ENCODE data around the gene FBN2. TPM values are rescaled to one million over a fixed set of nuclear protein-coding genes. Genes with fewer than 3 reads are reported as not detected.

Gene FBN2
- total and polyA plus RNA-seq, 12 donors: 2.2 to 237 (median 21.6) TPM

DNA sequence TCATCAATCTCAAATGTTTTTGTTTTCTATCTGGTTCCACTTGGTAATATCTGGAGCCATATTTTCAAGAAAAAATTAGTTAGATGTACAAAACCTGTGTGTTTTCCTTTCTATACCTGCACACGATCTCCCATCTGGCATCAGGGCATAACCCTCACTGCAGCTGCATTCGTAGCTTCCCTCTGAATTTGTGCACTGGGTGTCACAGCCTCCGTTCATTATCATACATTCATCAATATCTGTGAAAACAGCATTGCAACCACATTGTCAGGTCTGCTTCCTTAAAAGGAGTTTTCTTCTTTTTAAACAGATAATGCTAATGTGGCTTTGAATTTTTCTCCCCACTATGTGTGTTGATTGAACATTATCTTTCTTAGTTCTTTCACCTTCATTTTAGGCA lies 202.7 kb downstream of the FBN2 start:
- DNase-seq: no peak
- Histone ChIP-seq H3K27me3 (no peaks in the 10 kb centered on the region), H3K27ac (no peak overlapping the region), H3K4me3 (no peak overlapping the region), H3K4me1 (replicated peaks in 1 of 2) (no peaks in the 10 kb centered on the region), H3K36me3 (replicated peaks in 1 of 2) (peaks cover 0 to 25% of the 10 kb centered on the region in 2 donors), H3K9me3 (replicated peaks in 1 of 3) (no peaks in the 10 kb centered on the region)
- intact Hi-C loops (cut with DNase I): no loop called here
- no peak for TF ChIP-seq POLR2A (IDR thresholded peaks at IDR 0.05)
- TF ChIP-seq, protein P1, sequence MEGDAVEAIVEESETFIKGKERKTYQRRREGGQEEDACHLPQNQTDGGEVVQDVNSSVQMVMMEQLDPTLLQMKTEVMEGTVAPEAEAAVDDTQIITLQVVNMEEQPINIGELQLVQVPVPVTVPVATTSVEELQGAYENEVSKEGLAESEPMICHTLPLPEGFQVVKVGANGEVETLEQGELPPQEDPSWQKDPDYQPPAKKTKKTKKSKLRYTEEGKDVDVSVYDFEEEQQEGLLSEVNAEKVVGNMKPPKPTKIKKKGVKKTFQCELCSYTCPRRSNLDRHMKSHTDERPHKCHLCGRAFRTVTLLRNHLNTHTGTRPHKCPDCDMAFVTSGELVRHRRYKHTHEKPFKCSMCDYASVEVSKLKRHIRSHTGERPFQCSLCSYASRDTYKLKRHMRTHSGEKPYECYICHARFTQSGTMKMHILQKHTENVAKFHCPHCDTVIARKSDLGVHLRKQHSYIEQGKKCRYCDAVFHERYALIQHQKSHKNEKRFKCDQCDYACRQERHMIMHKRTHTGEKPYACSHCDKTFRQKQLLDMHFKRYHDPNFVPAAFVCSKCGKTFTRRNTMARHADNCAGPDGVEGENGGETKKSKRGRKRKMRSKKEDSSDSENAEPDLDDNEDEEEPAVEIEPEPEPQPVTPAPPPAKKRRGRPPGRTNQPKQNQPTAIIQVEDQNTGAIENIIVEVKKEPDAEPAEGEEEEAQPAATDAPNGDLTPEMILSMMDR (IDR thresholded peaks at IDR 0.05): no peak
- WGBS, 4 donors: 87 to 97% (median 92%) methylated on average over 3 of the region's 3 CpGs

DNA sequence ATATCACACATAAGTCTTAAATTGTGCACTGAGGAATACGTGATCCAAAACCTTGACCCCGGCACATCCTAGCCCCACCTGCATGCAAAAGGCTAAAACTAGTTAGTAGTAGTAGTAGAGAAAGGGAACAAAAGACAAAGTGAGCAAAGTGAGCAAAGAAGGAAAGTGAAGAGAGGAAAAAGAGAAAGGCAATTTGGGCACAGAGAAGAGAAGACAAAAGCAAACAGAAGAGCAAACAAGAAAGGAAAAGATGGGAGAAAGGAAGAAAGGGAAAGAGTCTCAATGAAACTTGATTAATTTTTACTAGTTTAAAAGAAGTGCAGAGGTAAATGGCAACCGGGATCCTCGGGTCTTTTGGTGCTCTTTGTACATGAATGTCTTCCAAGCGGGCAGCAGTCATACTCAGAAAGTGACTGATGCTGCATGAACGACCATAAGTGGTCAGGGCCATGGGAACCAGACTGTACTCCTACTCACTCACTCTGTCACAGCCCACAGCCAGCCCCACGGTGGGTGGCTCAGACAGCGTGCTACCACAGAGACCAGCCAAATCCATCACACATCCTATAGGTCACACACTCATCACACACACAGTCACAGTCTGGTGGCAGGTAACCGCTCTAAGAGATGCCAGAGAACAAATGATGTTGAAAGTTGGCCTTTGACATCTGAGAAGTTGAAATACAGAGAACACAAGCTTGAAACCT lies 203.9 kb downstream of the FBN2 start:
- Histone ChIP-seq H3K36me3 (replicated peaks in 1 of 2) (peaks cover 0 to 25% of the 10 kb centered on the region in 2 donors), H3K4me1 (replicated peaks in 1 of 2) (no peaks in the 10 kb centered on the region), H3K27me3 (no peaks in the 10 kb centered on the region), H3K9me3 (replicated peaks in 1 of 3) (no peaks in the 10 kb centered on the region), H3K27ac (no peak overlapping the region), H3K4me3 (no peak overlapping the region)
- no peak for DNase-seq
- WGBS, 4 donors: 87 to 92% (median 90%) methylated on average over 9 of the region's 9 CpGs
- TF ChIP-seq, protein P1 (IDR thresholded peaks at IDR 0.05): no peak
- no peak for TF ChIP-seq POLR2A (IDR thresholded peaks at IDR 0.05)
- intact Hi-C loops (cut with DNase I): no loop called here

DNA sequence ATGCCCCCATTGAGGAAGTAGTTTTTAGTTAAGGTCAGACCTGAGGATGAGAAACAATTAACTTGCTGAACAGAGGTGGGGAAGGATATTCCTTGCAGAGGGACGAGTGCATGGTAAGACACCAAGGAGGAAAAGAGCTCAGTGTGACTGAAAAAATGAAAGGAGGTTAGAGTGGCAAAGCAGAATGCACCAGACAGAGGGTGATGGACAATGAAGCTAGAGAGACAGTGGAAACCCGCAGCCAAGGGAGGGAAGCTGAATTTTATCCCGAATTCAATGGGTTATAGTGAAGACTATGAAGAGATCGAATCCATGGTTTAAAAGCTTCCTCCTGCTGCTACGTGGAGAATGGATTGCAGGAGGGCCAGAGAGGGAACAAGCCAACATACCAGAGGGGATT lies 206.8 kb downstream of the FBN2 start:
- intact Hi-C loops (cut with DNase I): no loop called here

DNA sequence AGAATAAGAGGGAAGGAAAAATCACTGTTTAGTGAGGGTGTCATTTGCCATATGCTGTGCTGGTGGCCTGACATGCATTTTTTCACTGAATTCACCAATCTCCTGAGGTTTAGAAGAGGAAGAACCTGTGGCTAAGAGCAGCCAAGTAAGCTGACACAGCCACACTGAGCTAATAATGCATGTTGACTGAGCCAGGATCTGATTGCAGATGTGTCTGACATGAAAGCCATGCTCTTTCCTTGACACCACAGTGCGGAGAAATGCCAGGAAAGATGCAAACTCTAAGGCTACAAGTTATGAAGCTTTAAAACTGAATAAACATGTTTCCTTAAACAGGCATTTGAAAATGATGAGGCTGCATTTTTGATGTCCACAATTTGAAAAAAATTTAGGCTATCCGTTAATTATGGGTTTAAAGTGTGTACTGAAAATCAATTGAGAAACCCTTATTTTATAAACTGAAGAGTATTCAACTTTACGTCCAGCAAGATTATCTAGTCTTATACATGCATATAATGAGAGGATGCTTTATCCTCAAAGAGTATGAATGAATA lies 208.6 kb downstream of the FBN2 start:
- WGBS, 4 donors: 84 to 92% (median 90%) methylated on average over 3 of the region's 3 CpGs
- Histone ChIP-seq H3K4me3 (no peak overlapping the region), H3K27me3 (no peaks in the 10 kb centered on the region), H3K9me3 (replicated peaks in 1 of 3) (no peaks in the 10 kb centered on the region), H3K4me1 (replicated peaks in 1 of 2) (no peaks in the 10 kb centered on the region), H3K36me3 (replicated peaks in 1 of 2) (peaks cover 0 to 3% of the 10 kb centered on the region in 2 donors), H3K27ac (no peak overlapping the region)
- intact Hi-C loops (cut with DNase I): no loop called here
- DNase-seq: no peak
- TF ChIP-seq POLR2A (IDR thresholded peaks at IDR 0.05): no peak
- TF ChIP-seq, protein P1 (IDR thresholded peaks at IDR 0.05): no peak

More for the DNA sequence above, 206.8 kb downstream of the FBN2 start:
- no peak for DNase-seq
- H3K9me3 ChIP-seq (replicated peaks in 1 of 3): no peaks in the 10 kb centered on the region
- TF ChIP-seq, protein P1 (IDR thresholded peaks at IDR 0.05): no peak
- no peak for TF ChIP-seq POLR2A (IDR thresholded peaks at IDR 0.05)
- H3K4me3 ChIP-seq: no peak overlapping the region
- H3K4me1 ChIP-seq (replicated peaks in 1 of 2): no peaks in the 10 kb centered on the region
- 86 to 93% (median 89%) methylated on average over 5 of the region's 5 CpGs for WGBS, 4 donors
- peaks cover 0 to 21% of the 10 kb centered on the region in 2 donors for H3K36me3 ChIP-seq (replicated peaks in 1 of 2)
- no peak overlapping the region for H3K27ac ChIP-seq
- H3K27me3 ChIP-seq: no peaks in the 10 kb centered on the region
